GM12873 (cell line): ENCODE measurements around the gene RAB6B.

Source experiments
- TF ChIP-seq, protein P1 (sequence below): IDR thresholded peaks from 2 replicates; pipeline ENCODE4 v1.5.1; 2012; ENCODE audit warnings: low read depth, mild to moderate bottlenecking, moderate library complexity, low read length, control low read depth; ENCODE audit not compliant: insufficient read depth; ENCODE audit errors: missing control alignments

RAB6B gene

GRCh38 chr3:133880886-133881455, 14.7 kb downstream of the RAB6B start:
- TF ChIP-seq, protein P1, sequence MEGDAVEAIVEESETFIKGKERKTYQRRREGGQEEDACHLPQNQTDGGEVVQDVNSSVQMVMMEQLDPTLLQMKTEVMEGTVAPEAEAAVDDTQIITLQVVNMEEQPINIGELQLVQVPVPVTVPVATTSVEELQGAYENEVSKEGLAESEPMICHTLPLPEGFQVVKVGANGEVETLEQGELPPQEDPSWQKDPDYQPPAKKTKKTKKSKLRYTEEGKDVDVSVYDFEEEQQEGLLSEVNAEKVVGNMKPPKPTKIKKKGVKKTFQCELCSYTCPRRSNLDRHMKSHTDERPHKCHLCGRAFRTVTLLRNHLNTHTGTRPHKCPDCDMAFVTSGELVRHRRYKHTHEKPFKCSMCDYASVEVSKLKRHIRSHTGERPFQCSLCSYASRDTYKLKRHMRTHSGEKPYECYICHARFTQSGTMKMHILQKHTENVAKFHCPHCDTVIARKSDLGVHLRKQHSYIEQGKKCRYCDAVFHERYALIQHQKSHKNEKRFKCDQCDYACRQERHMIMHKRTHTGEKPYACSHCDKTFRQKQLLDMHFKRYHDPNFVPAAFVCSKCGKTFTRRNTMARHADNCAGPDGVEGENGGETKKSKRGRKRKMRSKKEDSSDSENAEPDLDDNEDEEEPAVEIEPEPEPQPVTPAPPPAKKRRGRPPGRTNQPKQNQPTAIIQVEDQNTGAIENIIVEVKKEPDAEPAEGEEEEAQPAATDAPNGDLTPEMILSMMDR, result no peak

GRCh38 chr3:133880287-133880686, 15.4 kb downstream of the RAB6B start:
- TF ChIP-seq, protein P1, result no peak

- TF ChIP-seq, protein P1, result no peak
Observed at GRCh38 chr3:133878518-133878917, 17.2 kb downstream of the RAB6B start.

DNA sequence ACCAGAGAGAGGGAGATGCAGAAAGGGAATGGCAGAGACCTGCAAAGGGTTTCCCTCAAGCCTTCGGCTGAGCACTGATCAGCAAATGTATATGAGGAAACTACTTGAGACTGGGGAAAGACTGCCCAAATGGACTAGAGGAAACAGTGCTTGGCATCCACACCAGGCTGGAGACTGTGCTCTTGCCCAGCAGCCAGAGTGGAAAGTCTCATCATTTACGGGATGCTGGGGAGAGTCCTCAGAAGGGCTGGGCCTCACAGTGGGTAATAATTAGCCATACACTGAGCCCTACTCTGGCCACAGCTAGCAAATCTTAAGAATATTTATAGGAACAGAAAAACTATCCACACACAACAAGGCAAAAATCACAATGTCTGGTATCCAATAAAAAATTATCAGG, 18.5 kb downstream of the RAB6B start:
- TF ChIP-seq, protein P1, result no peak

GRCh38 chr3:133874761-133875438, 20.8 kb downstream of the RAB6B start:
- TF ChIP-seq, protein P1, result no peak

DNA sequence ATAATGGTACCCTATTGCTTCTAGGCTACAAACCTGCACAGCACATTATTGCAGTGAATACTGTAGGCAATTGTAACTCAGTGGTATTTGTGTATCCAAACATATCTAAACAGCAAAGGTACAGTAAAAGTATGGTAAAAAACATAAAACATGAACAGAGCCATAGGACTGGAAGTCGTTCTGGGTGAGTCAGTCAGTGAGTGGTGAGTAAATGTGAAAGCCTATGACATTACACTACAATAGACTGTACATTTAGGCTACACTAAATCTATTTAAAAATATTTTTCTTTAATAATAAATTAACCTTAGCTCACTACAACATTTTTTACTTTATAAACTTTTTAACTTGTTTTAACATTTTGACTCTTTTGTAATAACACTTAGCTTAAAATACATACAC, 21.3 kb downstream of the RAB6B start:
- TF ChIP-seq, protein P1, result no peak

GRCh38 chr3:133872781-133873180, 22.9 kb downstream of the RAB6B start:
- TF ChIP-seq, protein P1, result no peak
